Measurements from ENCODE around the gene HELZ. TPM values are rescaled to one million over a fixed set of nuclear protein-coding genes. Genes with fewer than 3 reads are reported as not detected.

The HELZ gene
- total and polyA plus RNA-seq, 4 donors: 3.8 to 69.2 (median 25.7) TPM

- H3K9me3 ChIP-seq (ENCODE audit: control insufficient read depth in 4 of 4, low read length in 3 of 4): no peaks in the 10 kb centered on the region
- H3K4me3 ChIP-seq (ENCODE audit: low read depth in 1 of 3, low read length in 3 of 3): no peak overlapping the region
- no peak overlapping the region for H3K27ac ChIP-seq (ENCODE audit: low read depth in 1 of 2, low read length in 2 of 2)
- peaks cover 2 to 48% (median 33%) of the 10 kb centered on the region in 4 donors for H3K4me1 ChIP-seq (ENCODE audit: control insufficient read depth in 4 of 4, insufficient read depth in 4 of 4, low read length in 3 of 4)
- no peaks in the 10 kb centered on the region for H3K27me3 ChIP-seq (ENCODE audit: control insufficient read depth in 4 of 4, insufficient read depth in 4 of 4, low read length in 3 of 4)
- 96% methylated on average over 11 of the region's 11 CpGs for WGBS
- no peak overlapping the region for H3K9ac ChIP-seq (ENCODE audit: low read depth in 1 of 2, low read length in 2 of 2)
- TF ChIP-seq NR2F2 (IDR thresholded peaks at IDR 0.05) (no peak), RXRA (IDR thresholded peaks at IDR 0.05) (no peak)
- peaks cover 2 to 7% (median 5%) of the 10 kb centered on the region in 4 donors for H3K36me3 ChIP-seq (ENCODE audit: control insufficient read depth in 4 of 4, insufficient read depth in 3 of 4, low read depth in 1 of 4, low read length in 3 of 4)
- DNase-seq (ENCODE audit: low spot score): no peak
These were observed 166.7 kb downstream of the HELZ start for GRCh38 chr17:67078292-67078691.

GRCh38 chr17:67076290-67076689 lies 168.7 kb downstream of the HELZ start:
- no peak overlapping the region for H3K4me3 ChIP-seq (ENCODE audit: low read depth in 1 of 3, low read length in 3 of 3)
- no peak for DNase-seq (ENCODE audit: low spot score)

DNA sequence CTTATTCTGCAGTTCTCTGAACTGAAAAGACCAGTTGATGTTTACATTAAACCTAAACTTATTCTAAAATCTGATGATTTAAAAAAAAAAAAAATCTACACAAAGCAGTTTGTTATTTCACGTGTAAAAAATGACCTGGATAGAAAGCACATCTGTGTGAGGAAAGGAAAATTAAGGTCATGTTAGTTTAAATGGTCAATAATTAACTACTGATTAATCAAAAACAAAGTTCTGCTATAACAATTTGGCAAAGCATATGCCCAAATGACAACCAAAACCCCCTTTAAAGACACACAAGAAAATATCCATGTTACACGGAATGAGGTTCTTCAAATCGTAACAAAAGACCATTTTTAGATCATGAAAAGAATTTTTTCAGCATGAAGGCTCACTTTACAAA lies 170.2 kb downstream of the HELZ start:
- Histone ChIP-seq H3K36me3 (ENCODE audit: control insufficient read depth in 4 of 4, insufficient read depth in 3 of 4, low read depth in 1 of 4, low read length in 3 of 4) (peaks cover 0 to 2% (median 0%) of the 10 kb centered on the region in 4 donors), H3K4me1 (ENCODE audit: control insufficient read depth in 4 of 4, insufficient read depth in 4 of 4, low read length in 3 of 4) (peaks cover 8 to 59% (median 36%) of the 10 kb centered on the region in 4 donors), H3K4me3 (ENCODE audit: low read depth in 1 of 3, low read length in 3 of 3) (no peak overlapping the region), H3K9ac (ENCODE audit: low read depth in 1 of 2, low read length in 2 of 2) (peak overlapping the region in 1 of 2 donors; percentile 55), H3K27me3 (ENCODE audit: control insufficient read depth in 4 of 4, insufficient read depth in 4 of 4, low read length in 3 of 4) (no peaks in the 10 kb centered on the region), H3K27ac (ENCODE audit: low read depth in 1 of 2, low read length in 2 of 2) (peak overlapping the region; percentile 49 to 68), H3K9me3 (ENCODE audit: control insufficient read depth in 4 of 4, low read length in 3 of 4) (no peaks in the 10 kb centered on the region)
- WGBS: 42% methylated on average over 3 of the region's 3 CpGs
- DNase-seq (ENCODE audit: low spot score): no peak
- TF ChIP-seq, protein P1, sequence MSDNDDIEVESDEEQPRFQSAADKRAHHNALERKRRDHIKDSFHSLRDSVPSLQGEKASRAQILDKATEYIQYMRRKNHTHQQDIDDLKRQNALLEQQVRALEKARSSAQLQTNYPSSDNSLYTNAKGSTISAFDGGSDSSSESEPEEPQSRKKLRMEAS (IDR thresholded peaks at IDR 0.05): peak; percentile 49
- TF ChIP-seq JUND (IDR thresholded peaks at IDR 0.05) (peak in 1 of 2 donors; percentile 77), NR2F2 (IDR thresholded peaks at IDR 0.05) (no peak), HNF4G (IDR thresholded peaks at IDR 0.05) (no peak), TAF1 (conservative IDR thresholded peaks at IDR 0.05) (no peak), RXRA (IDR thresholded peaks at IDR 0.05) (peak; percentile 81 to 84), EGR1 (IDR thresholded peaks at IDR 0.05; ENCODE audit: low read depth in 2 of 2) (peak in 1 of 2 donors; percentile 35), RAD21 (IDR thresholded peaks at IDR 0.05) (peak; percentile 6 to 13)
- TF ChIP-seq, protein P2, sequence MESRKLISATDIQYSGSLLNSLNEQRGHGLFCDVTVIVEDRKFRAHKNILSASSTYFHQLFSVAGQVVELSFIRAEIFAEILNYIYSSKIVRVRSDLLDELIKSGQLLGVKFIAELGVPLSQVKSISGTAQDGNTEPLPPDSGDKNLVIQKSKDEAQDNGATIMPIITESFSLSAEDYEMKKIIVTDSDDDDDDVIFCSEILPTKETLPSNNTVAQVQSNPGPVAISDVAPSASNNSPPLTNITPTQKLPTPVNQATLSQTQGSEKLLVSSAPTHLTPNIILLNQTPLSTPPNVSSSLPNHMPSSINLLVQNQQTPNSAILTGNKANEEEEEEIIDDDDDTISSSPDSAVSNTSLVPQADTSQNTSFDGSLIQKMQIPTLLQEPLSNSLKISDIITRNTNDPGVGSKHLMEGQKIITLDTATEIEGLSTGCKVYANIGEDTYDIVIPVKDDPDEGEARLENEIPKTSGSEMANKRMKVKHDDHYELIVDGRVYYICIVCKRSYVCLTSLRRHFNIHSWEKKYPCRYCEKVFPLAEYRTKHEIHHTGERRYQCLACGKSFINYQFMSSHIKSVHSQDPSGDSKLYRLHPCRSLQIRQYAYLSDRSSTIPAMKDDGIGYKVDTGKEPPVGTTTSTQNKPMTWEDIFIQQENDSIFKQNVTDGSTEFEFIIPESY (IDR thresholded peaks at IDR 0.05): peak; percentile 58
- TF ChIP-seq, protein P3, sequence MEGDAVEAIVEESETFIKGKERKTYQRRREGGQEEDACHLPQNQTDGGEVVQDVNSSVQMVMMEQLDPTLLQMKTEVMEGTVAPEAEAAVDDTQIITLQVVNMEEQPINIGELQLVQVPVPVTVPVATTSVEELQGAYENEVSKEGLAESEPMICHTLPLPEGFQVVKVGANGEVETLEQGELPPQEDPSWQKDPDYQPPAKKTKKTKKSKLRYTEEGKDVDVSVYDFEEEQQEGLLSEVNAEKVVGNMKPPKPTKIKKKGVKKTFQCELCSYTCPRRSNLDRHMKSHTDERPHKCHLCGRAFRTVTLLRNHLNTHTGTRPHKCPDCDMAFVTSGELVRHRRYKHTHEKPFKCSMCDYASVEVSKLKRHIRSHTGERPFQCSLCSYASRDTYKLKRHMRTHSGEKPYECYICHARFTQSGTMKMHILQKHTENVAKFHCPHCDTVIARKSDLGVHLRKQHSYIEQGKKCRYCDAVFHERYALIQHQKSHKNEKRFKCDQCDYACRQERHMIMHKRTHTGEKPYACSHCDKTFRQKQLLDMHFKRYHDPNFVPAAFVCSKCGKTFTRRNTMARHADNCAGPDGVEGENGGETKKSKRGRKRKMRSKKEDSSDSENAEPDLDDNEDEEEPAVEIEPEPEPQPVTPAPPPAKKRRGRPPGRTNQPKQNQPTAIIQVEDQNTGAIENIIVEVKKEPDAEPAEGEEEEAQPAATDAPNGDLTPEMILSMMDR (IDR thresholded peaks at IDR 0.05; ENCODE audit: low read depth, low read length, missing input control): no peak

More at GRCh38 chr17:67076290-67076689, 168.7 kb downstream of the HELZ start:
- WGBS: 33% methylated on average over 7 of the region's 7 CpGs
- Histone ChIP-seq H3K36me3 (ENCODE audit: control insufficient read depth in 4 of 4, insufficient read depth in 3 of 4, low read depth in 1 of 4, low read length in 3 of 4) (peaks cover 0 to 6% (median 4%) of the 10 kb centered on the region in 4 donors), H3K4me1 (ENCODE audit: control insufficient read depth in 4 of 4, insufficient read depth in 4 of 4, low read length in 3 of 4) (peaks cover 8 to 57% (median 39%) of the 10 kb centered on the region in 4 donors), H3K9ac (ENCODE audit: low read depth in 1 of 2, low read length in 2 of 2) (peak overlapping the region in 1 of 2 donors; percentile 79), H3K27me3 (ENCODE audit: control insufficient read depth in 4 of 4, insufficient read depth in 4 of 4, low read length in 3 of 4) (no peaks in the 10 kb centered on the region), H3K9me3 (ENCODE audit: control insufficient read depth in 4 of 4, low read length in 3 of 4) (no peaks in the 10 kb centered on the region), H3K27ac (ENCODE audit: low read depth in 1 of 2, low read length in 2 of 2) (peak overlapping the region; percentile 72 to 73)
- TF ChIP-seq, protein P1 (IDR thresholded peaks at IDR 0.05): peak; percentile 40
- TF ChIP-seq HNF4A (conservative IDR thresholded peaks at IDR 0.05) (peak; percentile 20 to 23), RXRA (IDR thresholded peaks at IDR 0.05) (peak; percentile 15 to 67), FOXA2 (IDR thresholded peaks at IDR 0.05) (no peak), ATF3 (IDR thresholded peaks at IDR 0.05) (peak; percentile 34), TAF1 (conservative IDR thresholded peaks at IDR 0.05) (peak; percentile 87), SP1 (IDR thresholded peaks at IDR 0.05) (peak; percentile 52), JUND (IDR thresholded peaks at IDR 0.05) (peak in 1 of 2 donors; percentile 43), REST (IDR thresholded peaks at IDR 0.05) (peak; percentile 80), RAD21 (IDR thresholded peaks at IDR 0.05) (peak in 1 of 2 donors; percentile 34), EGR1 (IDR thresholded peaks at IDR 0.05; ENCODE audit: low read depth in 2 of 2) (no peak)
